ENCODE results near the gene ZKSCAN1. TPM values are rescaled to one million over a fixed set of nuclear protein-coding genes. Genes with fewer than 3 reads are reported as not detected.

The ZKSCAN1 gene
- total RNA-seq, 3 donors from 2014 or later = 105 to 153 (median 129) TPM

GRCh38 chr7:100080907-100081534, 65.6 kb downstream of the ZKSCAN1 start:
- DNase-seq (peak in 1 of 3 donors; percentile 33), ATAC-seq (no peak)
- intact Hi-C loops (cut with DNase I, micrococcal nuclease) = no loop called here
- Histone ChIP-seq H3K4me1 (ENCODE audit: low read depth) (peaks cover 53% of the 10 kb centered on the region), H3K4me3 (peak overlapping the region; percentile 73), H3K9me3 (no peaks in the 10 kb centered on the region), H3K36me3 (ENCODE audit: low read depth) (no peaks in the 10 kb centered on the region)
- no peak for TF ChIP-seq CTCF (IDR thresholded peaks at IDR 0.05)

- TF ChIP-seq CTCF (IDR thresholded peaks at IDR 0.05) = peak; percentile 90
- peak; percentile 87 for ATAC-seq
- peak; percentile 98 to 99 (median 98) for DNase-seq
- intact Hi-C loops (cut with DNase I, micrococcal nuclease) = no loop called here
- H3K9me3 ChIP-seq = no peaks in the 10 kb centered on the region
- H3K4me3 ChIP-seq = peak within 1 kb of the TSS; percentile 73
- no peaks in the 10 kb centered on the region for H3K36me3 ChIP-seq (ENCODE audit: low read depth)
- H3K4me1 ChIP-seq (ENCODE audit: low read depth) = peaks cover 52% of the 10 kb centered on the region
These were observed 66.2 kb downstream of the ZKSCAN1 start, which contains the start of gene ZNF3 for GRCh38 chr7:100081535-100082102. ZNF3 (minus strand) TSS chr7:100081723; CDS start chr7:100077357, 4,366 bp downstream.

- TF ChIP-seq CTCF (IDR thresholded peaks at IDR 0.05) = no peak
- Histone ChIP-seq H3K9me3 (no peaks in the 10 kb centered on the region), H3K4me1 (ENCODE audit: low read depth) (peaks cover 40% of the 10 kb centered on the region), H3K4me3 (no peak overlapping the region), H3K36me3 (ENCODE audit: low read depth) (no peaks in the 10 kb centered on the region)
- DNase-seq (no peak), ATAC-seq (no peak)
- intact Hi-C loops (cut with DNase I, micrococcal nuclease) = no loop called here
These were observed 67.6 kb downstream of the ZKSCAN1 start for GRCh38 chr7:100082978-100083377.

- DNase-seq (no peak), ATAC-seq (no peak)
- Histone ChIP-seq H3K4me3 (no peak overlapping the region), H3K36me3 (ENCODE audit: low read depth) (no peaks in the 10 kb centered on the region), H3K9me3 (no peaks in the 10 kb centered on the region), H3K4me1 (ENCODE audit: low read depth) (peaks cover 20% of the 10 kb centered on the region)
- no peak for TF ChIP-seq CTCF (IDR thresholded peaks at IDR 0.05)
- intact Hi-C loops (cut with DNase I, micrococcal nuclease) = no loop called here
These were observed 70.1 kb downstream of the ZKSCAN1 start for GRCh38 chr7:100085515-100085914.

- no peak for TF ChIP-seq CTCF (IDR thresholded peaks at IDR 0.05)
- intact Hi-C loops (cut with DNase I, micrococcal nuclease) = no loop called here
- no peak for ATAC-seq
- Histone ChIP-seq H3K4me1 (ENCODE audit: low read depth) (peaks cover 12% of the 10 kb centered on the region), H3K36me3 (ENCODE audit: low read depth) (peaks cover 7% of the 10 kb centered on the region), H3K4me3 (no peak overlapping the region), H3K9me3 (no peaks in the 10 kb centered on the region)
- no peak for DNase-seq
These were observed 71.8 kb downstream of the ZKSCAN1 start for GRCh38 chr7:100087055-100087750.
